GM19468 (cell line): ENCODE results near the gene DAAM2.

ENCODE experiments used
- ATAC-seq: cut with Tn5 transposase; IDR thresholded peaks from one replicate; pipeline ENCODE4 v1.9.1; 2021; ENCODE audit warnings: mild to moderate bottlenecking, moderate library complexity, moderate number of reproducible peaks; ENCODE audit not compliant: unreplicated experiment; ENCODE audit errors: extremely low read depth

The DAAM2 gene

DNA sequence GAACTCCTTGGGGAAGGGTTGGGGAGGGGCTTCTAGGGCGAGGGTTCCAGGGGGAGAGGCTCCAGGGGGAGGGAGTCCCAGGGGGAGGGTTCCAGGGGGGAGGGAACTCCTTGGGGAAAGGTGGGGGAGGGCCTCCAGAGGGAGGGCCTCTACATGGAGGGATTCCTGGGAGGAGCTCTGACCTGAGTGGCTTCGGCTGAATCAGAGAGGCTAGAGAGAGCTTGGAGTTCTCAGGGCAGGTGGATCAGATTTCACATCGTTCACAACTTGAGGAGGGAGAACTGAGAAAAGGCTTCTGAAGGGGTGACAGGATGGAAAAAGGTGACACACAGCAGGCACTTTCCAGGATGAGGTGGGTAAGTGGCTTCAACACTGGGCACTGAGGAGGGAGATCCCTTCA lies 49.1 kb downstream of the DAAM2 start:
- ATAC-seq: no peak

DNA sequence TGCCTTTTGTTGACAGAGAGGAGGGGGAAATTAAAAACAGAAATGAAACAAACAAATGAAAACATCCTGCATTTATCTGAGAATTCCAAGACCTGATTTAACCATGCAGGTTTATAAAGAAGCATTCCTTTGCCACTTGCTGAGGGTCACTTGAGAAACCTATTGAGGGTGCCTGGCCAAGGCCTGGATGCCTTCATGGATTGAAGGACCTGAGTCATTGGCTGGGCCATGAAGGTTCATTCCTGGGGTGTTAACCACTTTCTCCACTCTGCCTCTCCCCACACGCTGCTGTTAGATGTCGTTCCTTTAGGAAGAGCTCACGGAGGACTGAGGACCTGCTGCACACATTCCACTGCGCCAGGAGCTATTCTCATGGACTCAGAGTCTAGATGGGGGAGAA lies 49.7 kb downstream of the DAAM2 start:
- no peak for ATAC-seq

DNA sequence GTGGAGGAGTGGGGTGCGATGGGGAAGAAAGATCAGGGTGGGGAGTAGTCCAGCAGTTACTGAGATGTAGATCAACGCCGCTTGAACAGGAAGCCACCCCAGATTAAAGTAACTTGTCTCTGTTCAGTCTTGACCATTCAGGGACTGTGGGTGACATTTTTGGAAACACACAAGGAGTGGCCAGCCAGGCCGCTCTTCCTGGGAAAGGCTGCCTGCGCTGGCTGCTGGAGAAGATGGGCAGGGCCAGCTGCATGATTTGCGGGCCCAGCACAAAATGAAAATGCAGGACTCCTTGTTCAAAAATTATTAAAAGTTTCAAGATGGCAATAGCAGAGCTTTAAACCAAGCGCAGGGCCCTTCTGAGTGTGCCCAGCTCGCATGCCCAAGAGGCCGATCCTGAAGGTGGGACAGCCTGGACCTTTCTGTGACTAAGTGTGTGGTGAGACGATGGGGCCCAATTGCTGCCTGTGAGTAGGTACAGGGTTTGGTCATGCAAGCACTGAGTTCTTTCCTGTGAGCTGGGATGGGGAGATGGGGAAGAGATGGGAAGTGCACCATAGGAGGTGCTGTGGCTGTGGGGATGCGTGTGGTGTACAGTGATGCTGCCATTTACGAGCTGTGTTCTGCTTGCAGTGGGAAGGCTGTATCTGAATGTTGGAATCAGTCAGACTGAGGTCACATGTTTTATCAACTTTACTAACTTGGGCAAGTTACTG lies 51.3 kb downstream of the DAAM2 start:
- no peak for ATAC-seq

DNA sequence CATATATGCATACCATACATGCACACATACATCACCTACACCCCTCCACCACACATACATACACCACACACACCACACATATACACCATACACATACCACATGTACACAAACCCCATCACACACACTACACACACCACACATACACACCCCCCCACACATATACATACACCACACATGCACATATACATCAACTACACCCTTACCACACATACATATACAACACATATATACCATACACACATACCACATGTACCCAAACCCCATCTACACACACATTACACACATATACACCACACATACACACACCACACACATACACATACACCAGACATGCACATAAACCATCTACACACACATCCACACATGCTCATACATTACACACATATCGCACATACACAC lies 52.7 kb downstream of the DAAM2 start:
- no peak for ATAC-seq

DNA sequence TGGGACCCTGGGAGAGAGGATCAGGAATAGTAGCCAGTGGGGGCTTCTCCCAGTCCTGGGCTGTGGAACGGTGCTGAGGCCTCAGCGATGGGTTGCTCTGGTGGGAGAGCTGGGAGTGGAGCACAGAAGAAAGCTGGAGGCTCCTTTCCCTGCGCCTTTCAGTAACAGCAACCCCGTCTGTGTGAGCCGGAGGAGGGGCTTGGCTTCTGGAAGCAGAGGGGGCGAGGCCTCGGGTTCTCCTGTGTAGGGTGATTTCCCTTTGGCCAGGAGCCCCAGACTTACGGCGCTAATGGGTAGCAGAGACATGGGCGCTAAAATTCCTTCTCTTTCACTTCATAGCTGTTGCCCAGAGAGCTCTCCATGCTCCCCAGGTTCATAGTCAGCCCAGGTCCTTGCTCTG lies 55.0 kb downstream of the DAAM2 start:
- no peak for ATAC-seq

DNA sequence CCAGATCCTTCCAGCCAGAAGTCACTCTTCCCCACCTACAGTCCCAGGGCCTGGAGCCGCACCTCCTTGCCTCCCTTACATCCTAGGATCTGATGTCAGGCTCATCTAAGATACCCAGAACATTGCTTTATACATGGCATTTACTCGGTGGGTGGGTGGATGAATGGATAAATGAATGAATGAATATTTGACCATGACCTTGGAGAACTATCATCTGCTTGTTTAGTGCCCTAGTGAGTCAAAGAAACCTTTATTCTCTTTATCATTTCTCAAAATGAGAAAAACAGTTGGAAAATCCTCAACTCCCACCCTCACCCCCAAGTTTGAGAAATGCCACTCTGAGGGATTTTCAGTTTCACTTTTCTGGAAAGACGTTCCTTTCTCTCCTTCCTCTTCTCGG lies 56.0 kb downstream of the DAAM2 start:
- ATAC-seq: no peak

DNA sequence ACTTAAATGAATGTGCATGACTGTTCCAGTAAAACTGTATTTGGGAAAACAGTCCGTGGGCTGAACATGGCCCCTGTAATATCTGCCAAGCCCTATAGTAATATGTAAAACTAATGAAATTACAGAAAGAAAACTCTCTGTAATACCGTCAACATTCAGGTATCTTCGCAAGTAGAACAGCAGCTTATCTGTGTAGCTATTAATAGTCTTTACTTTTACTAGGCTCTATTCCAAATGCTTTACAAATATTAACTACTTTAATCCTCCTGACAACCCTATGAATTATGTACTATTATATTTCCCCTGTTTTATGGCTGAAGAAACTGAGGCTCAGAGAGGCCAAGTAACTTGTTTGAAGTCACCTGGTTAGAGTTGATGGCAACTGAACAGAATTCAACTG lies 57.1 kb downstream of the DAAM2 start:
- no peak for ATAC-seq

DNA sequence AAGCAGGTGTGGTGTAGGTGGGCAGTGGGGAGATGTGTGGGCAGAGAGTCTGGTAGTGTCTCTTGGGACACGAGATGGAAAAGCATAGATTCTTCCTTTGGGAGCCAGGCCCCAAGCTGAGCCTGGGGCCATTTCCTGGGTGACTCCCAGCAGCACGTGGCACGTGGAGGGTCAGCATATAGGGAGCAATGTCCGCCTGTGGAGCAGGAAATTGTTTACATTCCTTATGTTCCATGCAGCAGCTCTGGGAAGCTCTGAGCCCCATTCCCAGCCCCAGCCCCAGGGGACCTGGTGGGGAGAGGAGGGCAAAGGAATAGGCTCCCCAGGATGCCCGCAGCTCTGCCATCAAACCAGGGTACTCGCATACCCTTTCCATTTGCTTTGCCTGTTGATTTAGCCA lies 57.6 kb downstream of the DAAM2 start:
- ATAC-seq: no peak

DNA sequence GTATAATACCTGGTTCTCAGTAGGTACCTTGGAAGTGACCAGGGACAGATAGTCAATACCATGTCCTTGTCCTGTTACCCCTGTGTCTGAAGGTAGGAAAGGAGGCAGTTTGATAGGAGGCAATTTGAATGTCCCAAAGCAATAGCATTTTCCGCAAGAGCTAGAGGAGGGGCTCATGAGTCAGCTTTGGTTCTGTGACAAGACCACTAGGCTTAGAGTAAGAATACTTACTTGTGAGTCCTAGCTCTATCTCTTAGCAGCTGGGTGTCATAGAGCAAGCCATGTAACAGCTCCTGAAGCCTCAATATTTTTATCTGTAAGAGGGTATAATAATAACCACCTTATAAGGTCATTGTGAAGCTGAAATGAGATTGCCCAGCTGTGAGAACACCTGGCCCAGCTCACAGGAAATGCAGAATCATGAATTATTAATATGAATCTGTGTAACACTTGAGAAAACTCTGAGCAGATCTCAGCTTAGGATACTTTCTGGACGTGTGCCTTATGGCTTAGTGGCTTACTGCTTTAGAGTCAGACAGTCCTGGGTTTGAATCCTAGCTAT lies 58.6 kb downstream of the DAAM2 start:
- ATAC-seq: peak; percentile 32

DNA sequence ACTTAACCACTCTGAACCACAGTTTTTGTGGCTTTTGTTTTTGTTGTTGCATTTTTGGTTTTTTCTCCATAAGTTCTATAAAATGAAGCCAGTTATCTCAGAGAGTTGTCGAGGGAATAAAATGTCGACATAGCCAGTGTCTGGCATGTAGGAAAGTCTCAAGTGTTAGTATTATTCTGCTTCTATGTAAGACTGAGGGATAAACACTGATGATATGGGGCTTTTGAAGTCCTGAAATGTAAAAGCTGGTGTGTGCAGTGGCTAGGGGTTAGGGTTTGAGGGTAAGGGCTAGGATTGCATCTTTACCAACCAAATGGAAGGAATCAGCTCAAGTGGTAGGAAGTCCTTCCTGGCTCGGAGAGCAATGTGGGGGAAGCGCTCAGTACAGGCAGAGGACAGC lies 59.2 kb downstream of the DAAM2 start:
- ATAC-seq: no peak

DNA sequence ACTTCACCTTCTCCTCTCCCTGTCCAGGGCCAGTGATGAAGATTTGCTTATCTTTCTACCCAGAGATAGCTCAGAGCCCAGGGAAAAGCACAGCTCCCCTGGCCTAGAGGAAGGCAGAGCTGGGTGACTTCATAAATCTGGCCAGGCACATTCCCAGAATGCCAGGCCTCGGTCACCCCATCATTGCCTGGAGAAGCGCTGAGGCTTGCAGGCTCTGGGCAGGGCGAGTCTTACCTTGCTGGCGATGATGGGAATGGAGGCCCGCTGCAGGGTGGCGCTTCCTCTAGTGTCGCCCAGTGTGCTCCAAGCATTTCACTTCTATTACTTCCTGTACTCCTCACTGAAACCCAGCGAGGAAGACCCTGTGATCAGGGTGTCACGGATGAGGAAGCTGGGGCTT lies 60.1 kb downstream of the DAAM2 start:
- no peak for ATAC-seq

DNA sequence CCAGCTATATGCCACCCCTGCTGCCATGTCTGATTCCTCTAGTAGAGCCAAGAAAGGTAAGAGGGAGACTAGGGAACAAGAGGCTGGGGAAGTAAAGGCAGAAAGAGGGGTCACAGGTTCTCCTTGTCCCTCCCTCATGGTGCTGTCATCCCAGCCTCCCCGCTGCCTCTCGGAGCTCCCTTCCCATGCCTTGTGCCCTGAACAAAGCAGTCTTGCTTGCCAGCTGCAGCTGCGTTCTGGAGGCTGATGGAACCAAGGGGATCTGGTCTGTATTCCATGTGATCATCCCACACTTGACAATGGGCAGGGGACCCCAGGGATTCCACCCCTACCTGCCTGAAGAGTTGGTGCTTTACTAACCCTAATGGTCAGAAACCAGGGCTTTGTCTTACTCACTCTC lies 61.4 kb downstream of the DAAM2 start:
- ATAC-seq: no peak

DNA sequence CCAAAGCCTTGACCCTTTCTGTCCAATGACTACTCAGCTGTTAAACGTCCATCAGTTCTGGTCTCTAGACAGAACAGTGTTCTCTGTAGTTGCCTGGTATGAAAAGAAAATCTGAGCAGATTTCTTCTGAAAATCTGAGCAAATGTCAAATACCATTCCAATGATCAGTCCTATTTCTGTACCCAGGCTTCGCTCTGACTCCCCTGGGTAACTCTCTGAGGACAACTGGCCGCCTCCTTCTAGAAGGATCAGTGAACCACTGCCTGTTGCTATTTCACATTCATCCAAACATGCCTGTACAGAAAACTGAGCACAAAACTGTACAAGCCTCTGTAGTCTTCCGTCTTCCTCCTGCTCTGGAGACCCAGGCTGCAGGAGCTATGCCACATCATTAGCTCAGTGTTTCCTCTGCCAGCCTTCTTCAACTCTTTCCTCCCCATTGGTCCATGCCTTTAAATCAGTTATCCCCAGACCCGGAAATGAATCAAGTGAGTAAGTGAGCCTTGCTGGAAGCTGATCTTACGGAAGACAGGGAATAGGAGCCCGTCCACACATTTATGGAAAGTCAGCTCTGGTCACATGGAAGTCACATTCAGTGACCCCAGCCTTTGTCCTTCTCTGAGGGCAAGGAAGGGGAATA lies 63.3 kb downstream of the DAAM2 start:
- no peak for ATAC-seq

DNA sequence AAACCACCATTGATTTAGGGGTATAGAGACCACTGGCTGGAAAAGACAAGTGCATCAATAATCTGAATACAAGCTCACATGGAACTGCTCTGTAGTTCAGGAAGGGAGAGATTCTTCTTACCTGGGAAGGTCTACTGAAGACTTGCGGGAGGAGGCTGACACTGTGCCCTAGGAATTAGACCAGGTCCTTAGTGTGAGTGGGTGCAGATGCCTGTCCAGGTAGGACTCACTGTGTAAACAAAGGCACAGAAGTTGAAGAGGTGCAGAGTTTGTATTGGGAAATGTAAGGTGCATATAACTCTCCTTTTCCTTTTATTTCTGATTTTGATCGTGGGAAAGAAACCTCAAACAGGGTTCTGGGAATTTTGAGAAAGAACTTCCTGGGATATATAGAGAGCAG lies 66.8 kb downstream of the DAAM2 start:
- ATAC-seq: no peak

DNA sequence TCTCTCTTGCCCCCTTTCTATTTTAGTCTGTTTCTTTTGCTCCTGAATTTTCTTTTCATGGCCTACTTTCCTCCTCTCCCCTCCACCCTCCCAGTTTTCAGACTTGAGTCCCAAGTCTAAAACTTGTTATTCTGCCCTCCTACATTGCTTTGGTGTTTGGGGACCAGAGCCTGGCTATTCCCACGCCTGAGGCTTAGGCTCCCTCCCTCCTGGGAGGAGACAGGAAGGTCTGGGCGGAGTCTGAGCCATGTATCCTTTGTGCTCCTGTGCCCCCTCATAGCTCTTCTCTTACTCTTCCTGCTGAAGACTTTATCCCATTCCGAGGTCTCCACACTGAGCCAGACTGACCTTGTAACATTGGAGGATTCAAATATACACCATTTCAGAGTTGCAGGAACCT lies 69.5 kb downstream of the DAAM2 start:
- no peak for ATAC-seq

DNA sequence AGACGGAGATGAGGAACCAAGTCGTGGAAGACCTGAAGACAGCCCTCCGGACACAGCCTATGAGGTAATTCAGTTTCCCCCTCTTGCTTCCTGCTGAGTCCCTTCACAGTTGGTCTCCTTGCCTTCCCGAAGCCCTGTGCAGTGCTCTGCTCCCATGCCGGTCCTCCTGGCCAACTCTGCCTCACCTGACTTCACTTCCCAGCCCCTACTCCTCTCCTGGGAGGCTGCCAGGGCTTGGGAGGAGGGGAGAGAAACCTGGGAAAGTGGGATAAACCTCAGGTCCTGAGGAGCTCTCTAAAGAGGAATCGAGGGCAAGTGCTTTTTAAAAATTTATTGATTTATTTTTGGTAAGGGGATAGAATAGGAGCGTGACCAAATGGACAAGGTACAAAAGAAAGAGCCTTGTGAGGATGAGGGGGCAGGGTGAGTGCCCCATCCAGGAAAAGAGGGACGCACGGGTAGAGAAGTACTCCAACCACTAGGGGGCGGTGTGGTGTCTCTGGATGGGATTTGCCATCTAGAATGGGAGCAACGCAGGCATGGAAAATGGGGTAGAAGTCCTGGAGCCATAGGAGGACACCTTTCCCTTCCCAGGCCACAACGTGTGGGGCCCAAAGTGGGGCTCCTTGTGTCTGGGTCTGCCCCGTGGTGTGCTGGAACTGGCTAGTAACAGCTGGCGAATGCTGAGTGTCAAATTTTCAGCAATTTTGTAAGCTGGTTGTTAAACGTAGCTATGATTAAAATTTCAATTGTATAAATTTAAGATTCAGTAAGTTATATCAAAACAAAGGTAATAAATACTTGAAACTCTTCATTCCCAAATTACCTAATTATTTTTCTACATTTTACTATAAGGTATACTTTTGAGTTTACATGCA lies 73.1 kb downstream of the DAAM2 start:
- no peak for ATAC-seq

DNA sequence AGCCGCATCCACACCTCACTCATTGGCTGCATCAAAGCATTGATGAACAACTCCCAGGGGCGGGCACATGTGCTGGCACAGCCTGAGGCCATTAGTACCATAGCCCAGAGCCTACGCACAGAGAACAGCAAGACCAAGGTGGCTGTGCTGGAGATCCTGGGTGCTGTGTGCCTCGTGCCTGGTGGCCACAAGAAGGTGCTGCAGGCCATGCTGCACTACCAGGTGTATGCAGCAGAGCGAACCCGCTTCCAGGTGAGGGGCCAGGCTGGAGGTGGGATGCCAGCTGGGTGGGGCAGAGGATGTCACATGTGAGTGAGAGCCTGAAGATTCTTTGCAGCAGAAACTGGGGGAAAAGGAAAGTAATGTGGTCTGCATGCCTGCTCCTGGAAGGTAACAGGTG lies 75.4 kb downstream of the DAAM2 start:
- ATAC-seq: no peak

DNA sequence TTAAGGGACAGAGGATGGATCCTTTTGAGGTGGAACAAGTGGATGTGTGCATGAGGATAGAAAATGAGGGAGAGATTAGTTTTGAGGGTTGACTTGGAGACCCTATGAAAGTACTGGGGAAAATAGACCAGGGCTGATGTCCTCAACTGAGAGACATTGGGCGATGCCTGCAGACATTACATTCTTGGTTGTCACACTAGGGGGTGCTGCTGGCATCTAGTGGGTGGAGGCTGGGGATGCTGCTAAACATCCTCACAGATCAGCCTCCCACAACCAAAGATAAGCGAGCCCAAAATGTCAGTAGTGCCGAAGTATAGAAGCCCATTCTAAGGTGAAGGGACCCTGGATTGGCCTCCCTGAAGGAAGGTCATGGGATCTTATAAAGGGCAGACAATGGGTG lies 78.8 kb downstream of the DAAM2 start:
- no peak for ATAC-seq

DNA sequence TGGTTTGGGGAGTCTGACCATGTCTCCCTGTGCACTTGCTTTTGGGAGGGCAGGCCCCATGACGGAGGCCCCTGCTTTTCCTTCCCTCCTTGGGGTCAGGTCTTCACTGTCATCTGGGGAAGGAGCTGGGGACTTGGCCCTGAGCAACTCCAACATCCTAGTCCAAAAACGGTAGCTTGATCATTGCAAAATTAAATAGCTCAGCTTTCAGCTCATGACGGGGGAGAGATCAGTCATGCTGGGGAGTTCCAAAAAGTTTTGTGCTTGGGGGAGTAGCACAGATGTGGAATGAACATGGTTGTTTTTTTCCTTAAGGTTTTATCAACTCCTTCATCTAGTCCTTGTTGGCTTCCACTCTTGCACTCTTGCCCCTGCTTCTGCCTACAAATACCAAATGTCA lies 81.3 kb downstream of the DAAM2 start:
- no peak for ATAC-seq

DNA sequence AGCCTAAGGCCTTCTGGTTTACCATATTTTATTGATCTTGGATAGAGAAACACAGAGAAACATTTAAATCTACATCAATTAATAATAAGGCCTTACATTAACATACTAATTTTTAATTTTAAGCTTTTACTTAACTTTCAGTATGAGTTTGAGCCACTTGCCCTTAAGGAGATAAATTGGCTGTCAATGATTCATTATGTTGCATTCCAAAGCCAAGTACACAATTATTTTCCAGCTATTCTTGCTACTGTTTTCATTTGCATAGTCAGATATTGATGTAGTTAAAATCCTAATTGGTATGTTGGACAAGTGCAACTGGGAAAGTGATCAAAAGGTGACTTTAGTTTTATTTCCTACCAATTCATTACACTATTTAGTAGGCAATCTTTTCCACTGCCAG lies 83.9 kb downstream of the DAAM2 start:
- ATAC-seq: no peak

DNA sequence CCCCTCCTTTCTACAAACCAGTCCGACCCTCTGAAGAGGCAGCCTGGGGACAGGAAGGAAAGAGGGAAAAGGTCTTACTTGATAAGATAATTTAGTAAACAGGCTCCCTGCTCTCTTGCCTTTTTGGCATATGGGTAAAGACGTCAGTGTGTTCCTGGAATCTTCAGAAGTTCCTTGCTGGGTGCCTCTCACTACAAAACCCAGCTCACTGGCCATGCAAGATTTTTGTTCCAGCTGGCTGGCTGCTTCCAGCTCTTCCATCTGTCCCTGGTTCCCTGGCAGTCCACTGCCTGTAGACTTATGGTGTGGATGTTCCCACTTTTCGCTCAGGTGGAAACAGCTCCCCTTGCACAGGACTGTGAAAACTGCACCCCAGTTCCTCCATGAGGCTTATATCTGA lies 84.7 kb downstream of the DAAM2 start:
- no peak for ATAC-seq
